RWPE2 (cell line): ENCODE data around the gene ADORA1.

Experiments used
- ATAC-seq: fragments of 200-7000 bp; cut with Tn5 transposase; 3 replicates; pipeline ENCODE4 v1.9.1; 2021; ENCODE audit warnings: low read depth
- DNase-seq: peaks from one replicate; pipeline ENCODE4 v3.0.0-alpha.2; 2020; ENCODE audit warnings: low spot score
- H3K27ac ChIP-seq: fragments of 450-650 bp; 2 replicates; pipeline ENCODE4 v1.5.1; 2017; ENCODE audit warnings: mild to moderate bottlenecking; ENCODE audit not compliant: poor library complexity, severe bottlenecking
- H3K27me3 ChIP-seq: fragments of 250-450 bp; sonication (Bioruptor Pico); 2 replicates; pipeline ENCODE4 v1.5.1; 2021; ENCODE audit warnings: mild to moderate bottlenecking, moderate library complexity; ENCODE audit not compliant: insufficient read depth, poor library complexity, severe bottlenecking
- H3K36me3 ChIP-seq: fragments of 250-450 bp; sonication (Bioruptor Pico); 2 replicates; pipeline ENCODE4 v1.5.1; 2020; ENCODE audit warnings: low read depth, mild to moderate bottlenecking, moderate library complexity
- H3K4me1 ChIP-seq: fragments of 250-450 bp; sonication (Bioruptor Pico); 2 replicates; pipeline ENCODE4 v1.5.1; 2021; ENCODE audit warnings: mild to moderate bottlenecking, moderate library complexity; ENCODE audit not compliant: insufficient read depth, poor library complexity, severe bottlenecking
- H3K4me3 ChIP-seq: fragments of 250-450 bp; sonication (Bioruptor Pico); 2 replicates; pipeline ENCODE4 v1.5.1; 2021; ENCODE audit warnings: mild to moderate bottlenecking, moderate library complexity; ENCODE audit not compliant: severe bottlenecking
- H3K9me3 ChIP-seq: fragments of 250-450 bp; sonication (Bioruptor Pico); 2 replicates; pipeline ENCODE4 v1.5.1; 2021; ENCODE audit warnings: mild to moderate bottlenecking, moderate library complexity; ENCODE audit not compliant: severe bottlenecking
- CTCF ChIP-seq: fragments of 450-650 bp; IDR thresholded peaks from one replicate; pipeline ENCODE4 v1.5.1; 2017; ENCODE audit warnings: mild to moderate bottlenecking, moderate library complexity; ENCODE audit not compliant: poor library complexity, severe bottlenecking

The ADORA1 gene

GRCh38 chr1:203137324-203137723 is 9.8 kb downstream of the ADORA1 start:
- Histone ChIP-seq H3K36me3 (no peaks in the 10 kb centered on the region), H3K9me3 (no peaks in the 10 kb centered on the region), H3K4me1 (peaks cover 3% of the 10 kb centered on the region), H3K27me3 (no peaks in the 10 kb centered on the region), H3K4me3 (no peak overlapping the region), H3K27ac (no peak overlapping the region)
- TF ChIP-seq CTCF = no peak
- DNase-seq (no peak), ATAC-seq (no peak)

- H3K9me3 ChIP-seq = no peaks in the 10 kb centered on the region
- no peak overlapping the region for H3K27ac ChIP-seq
- no peak overlapping the region for H3K4me3 ChIP-seq
- no peaks in the 10 kb centered on the region for H3K36me3 ChIP-seq
- no peaks in the 10 kb centered on the region for H3K27me3 ChIP-seq
- no peak for DNase-seq
- no peak for TF ChIP-seq CTCF
- H3K4me1 ChIP-seq = peaks cover 3% of the 10 kb centered on the region
- no peak for ATAC-seq
These were observed 10.5 kb downstream of the ADORA1 start for GRCh38 chr1:203138066-203138465.

GRCh38 chr1:203139976-203140475 is 12.5 kb downstream of the ADORA1 start:
- H3K4me1 ChIP-seq = peaks cover 3% of the 10 kb centered on the region
- H3K36me3 ChIP-seq = no peaks in the 10 kb centered on the region
- no peak for ATAC-seq
- TF ChIP-seq CTCF = no peak
- no peak overlapping the region for H3K4me3 ChIP-seq
- no peak overlapping the region for H3K27ac ChIP-seq
- no peaks in the 10 kb centered on the region for H3K9me3 ChIP-seq
- DNase-seq = no peak
- no peaks in the 10 kb centered on the region for H3K27me3 ChIP-seq

- no peak for DNase-seq
- no peak for ATAC-seq
These were observed 13.4 kb downstream of the ADORA1 start for GRCh38 chr1:203140743-203141520.

More at GRCh38 chr1:203140743-203141520, 13.4 kb downstream of the ADORA1 start:
- Histone ChIP-seq H3K36me3 (no peaks in the 10 kb centered on the region), H3K9me3 (no peaks in the 10 kb centered on the region), H3K27ac (no peak overlapping the region), H3K4me1 (no peaks in the 10 kb centered on the region), H3K4me3 (no peak overlapping the region), H3K27me3 (no peaks in the 10 kb centered on the region)
- TF ChIP-seq CTCF = no peak
